ENCODE results near the gene PRKAR1B.

PRKAR1B gene

DNA sequence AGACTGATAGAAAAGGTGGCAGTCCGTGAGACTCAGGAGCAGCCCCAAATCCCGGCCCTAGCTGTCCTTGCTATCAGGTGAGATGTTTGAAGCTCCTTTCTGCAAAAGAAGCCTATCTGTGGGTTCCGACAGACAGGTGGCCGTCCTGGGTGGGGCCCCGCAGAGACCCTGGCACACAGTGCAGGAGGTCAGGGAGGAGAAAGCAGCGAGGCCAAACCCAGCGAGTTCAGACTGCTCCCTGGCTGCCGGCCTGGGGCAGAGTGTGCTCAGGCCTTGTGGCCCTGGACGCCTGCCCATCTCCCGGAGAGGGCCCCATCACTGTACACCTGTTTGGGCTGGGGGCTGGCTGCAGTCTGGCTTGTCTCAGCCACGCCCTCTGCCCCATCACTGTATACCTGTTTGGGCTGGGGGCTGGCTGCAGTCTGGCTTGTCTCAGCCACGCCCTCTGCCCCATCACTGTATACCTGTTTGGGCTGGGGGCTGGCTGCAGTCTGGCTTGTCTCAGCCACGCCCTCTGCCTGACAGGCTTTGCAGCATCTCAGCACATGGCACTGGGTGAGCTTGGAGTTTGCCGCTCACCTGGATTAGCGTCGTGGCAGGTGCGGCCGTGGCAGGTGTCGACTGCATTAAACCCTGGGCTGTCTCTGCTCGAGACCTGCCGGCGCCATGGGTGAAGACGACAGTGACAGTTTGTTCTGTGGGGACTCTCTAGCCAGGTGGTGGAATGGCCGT, 11.8 kb upstream of the PRKAR1B start:
- TF ChIP-seq, protein P1, sequence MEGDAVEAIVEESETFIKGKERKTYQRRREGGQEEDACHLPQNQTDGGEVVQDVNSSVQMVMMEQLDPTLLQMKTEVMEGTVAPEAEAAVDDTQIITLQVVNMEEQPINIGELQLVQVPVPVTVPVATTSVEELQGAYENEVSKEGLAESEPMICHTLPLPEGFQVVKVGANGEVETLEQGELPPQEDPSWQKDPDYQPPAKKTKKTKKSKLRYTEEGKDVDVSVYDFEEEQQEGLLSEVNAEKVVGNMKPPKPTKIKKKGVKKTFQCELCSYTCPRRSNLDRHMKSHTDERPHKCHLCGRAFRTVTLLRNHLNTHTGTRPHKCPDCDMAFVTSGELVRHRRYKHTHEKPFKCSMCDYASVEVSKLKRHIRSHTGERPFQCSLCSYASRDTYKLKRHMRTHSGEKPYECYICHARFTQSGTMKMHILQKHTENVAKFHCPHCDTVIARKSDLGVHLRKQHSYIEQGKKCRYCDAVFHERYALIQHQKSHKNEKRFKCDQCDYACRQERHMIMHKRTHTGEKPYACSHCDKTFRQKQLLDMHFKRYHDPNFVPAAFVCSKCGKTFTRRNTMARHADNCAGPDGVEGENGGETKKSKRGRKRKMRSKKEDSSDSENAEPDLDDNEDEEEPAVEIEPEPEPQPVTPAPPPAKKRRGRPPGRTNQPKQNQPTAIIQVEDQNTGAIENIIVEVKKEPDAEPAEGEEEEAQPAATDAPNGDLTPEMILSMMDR (IDR thresholded peaks at IDR 0.05; ENCODE audit: poor library complexity, severe bottlenecking), result no peak
- H3K9me3 ChIP-seq (ENCODE audit: severe bottlenecking), result peaks cover 7% of the 10 kb centered on the region
- H3K27ac ChIP-seq (ENCODE audit: poor library complexity, severe bottlenecking), result no peak overlapping the region
- DNase-seq (ENCODE audit: low spot score), result peak; percentile 38
- ATAC-seq (ENCODE audit: low read depth), result no peak
- H3K27me3 ChIP-seq (ENCODE audit: insufficient read depth, poor library complexity, severe bottlenecking), result no peaks in the 10 kb centered on the region
- H3K4me3 ChIP-seq (ENCODE audit: severe bottlenecking), result no peak overlapping the region
- peaks cover 36% of the 10 kb centered on the region for H3K36me3 ChIP-seq (ENCODE audit: low read depth)
- H3K4me1 ChIP-seq (ENCODE audit: insufficient read depth, poor library complexity, severe bottlenecking), result no peaks in the 10 kb centered on the region

DNA sequence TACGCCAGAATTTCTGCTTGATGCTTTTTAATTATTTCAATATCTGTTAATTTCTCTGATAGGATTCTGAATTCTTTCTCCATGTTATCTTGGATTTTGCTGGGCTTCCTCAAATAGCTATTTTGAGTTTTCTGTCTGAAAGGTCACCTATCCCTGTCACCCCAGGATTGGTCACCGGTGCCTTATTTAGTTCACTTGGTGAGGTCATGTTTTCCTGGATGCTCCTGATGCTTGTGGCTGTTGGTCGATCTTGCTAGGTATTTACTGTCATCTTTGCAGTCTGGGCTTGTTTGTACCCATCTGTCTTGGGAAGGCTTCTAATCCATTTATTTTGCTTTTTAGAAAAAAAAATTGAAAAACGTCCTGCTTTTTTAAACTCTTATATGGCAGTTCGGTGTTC, 11.2 kb upstream of the PRKAR1B start:
- no peak for ATAC-seq (ENCODE audit: low read depth)
- Histone ChIP-seq H3K36me3 (ENCODE audit: low read depth) (peaks cover 38% of the 10 kb centered on the region), H3K27ac (ENCODE audit: poor library complexity, severe bottlenecking) (no peak overlapping the region), H3K4me1 (ENCODE audit: insufficient read depth, poor library complexity, severe bottlenecking) (no peaks in the 10 kb centered on the region), H3K9me3 (ENCODE audit: severe bottlenecking) (peaks cover 13% of the 10 kb centered on the region), H3K27me3 (ENCODE audit: insufficient read depth, poor library complexity, severe bottlenecking) (no peaks in the 10 kb centered on the region), H3K4me3 (ENCODE audit: severe bottlenecking) (no peak overlapping the region)
- TF ChIP-seq, protein P1 (IDR thresholded peaks at IDR 0.05; ENCODE audit: poor library complexity, severe bottlenecking), result no peak
- DNase-seq (ENCODE audit: low spot score), result no peak

DNA sequence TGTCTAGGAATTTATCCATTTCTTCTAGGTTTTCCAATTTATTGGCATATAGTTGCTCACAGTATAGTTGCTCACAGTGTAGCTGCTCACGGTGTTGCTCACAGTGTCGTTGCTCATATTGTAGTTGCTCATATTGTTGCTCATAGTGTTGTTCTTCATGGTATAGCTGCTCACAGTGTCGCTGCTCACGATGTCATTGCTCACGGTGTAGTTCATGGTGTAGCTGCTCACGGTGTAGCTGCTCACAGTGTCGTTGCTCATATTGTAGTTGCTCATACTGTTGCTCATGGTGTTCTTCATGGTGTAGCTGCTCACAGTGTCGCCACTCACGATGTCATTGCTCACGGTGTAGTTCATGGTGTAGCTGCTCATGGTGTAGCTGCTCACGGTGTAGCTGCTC, 7.7 kb upstream of the PRKAR1B start:
- Histone ChIP-seq H3K27me3 (ENCODE audit: insufficient read depth, poor library complexity, severe bottlenecking) (no peaks in the 10 kb centered on the region), H3K4me3 (ENCODE audit: severe bottlenecking) (no peak overlapping the region), H3K27ac (ENCODE audit: poor library complexity, severe bottlenecking) (no peak overlapping the region), H3K36me3 (ENCODE audit: low read depth) (peaks cover 63% of the 10 kb centered on the region), H3K9me3 (ENCODE audit: severe bottlenecking) (peaks cover 15% of the 10 kb centered on the region), H3K4me1 (ENCODE audit: insufficient read depth, poor library complexity, severe bottlenecking) (no peaks in the 10 kb centered on the region)
- ATAC-seq (ENCODE audit: low read depth) (no peak), DNase-seq (ENCODE audit: low spot score) (no peak)
- TF ChIP-seq, protein P1 (IDR thresholded peaks at IDR 0.05; ENCODE audit: poor library complexity, severe bottlenecking), result no peak

DNA sequence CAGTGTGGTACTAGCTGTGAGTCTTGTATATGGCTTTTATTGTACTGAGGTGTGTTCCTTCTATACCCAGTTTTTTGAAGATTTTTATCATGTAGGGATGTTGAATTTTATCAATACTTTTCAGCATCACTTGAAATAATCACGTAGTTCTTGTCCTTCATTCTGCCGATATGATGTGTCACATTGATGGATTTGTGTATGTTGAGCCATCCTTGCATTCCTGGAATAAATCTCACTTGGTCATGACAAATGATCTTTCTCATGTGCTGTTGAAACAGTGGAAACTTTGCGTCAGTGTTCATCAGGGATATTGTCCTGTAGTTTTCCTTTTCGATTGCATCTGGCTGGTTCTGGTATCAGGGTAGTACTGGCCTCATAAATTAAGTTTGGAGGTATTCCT, 7.1 kb upstream of the PRKAR1B start:
- Histone ChIP-seq H3K36me3 (ENCODE audit: low read depth) (peaks cover 67% of the 10 kb centered on the region), H3K4me1 (ENCODE audit: insufficient read depth, poor library complexity, severe bottlenecking) (no peaks in the 10 kb centered on the region), H3K27me3 (ENCODE audit: insufficient read depth, poor library complexity, severe bottlenecking) (no peaks in the 10 kb centered on the region), H3K27ac (ENCODE audit: poor library complexity, severe bottlenecking) (no peak overlapping the region), H3K4me3 (ENCODE audit: severe bottlenecking) (no peak overlapping the region), H3K9me3 (ENCODE audit: severe bottlenecking) (peaks cover 15% of the 10 kb centered on the region)
- DNase-seq (ENCODE audit: low spot score) (no peak), ATAC-seq (ENCODE audit: low read depth) (no peak)
- TF ChIP-seq, protein P1 (IDR thresholded peaks at IDR 0.05; ENCODE audit: poor library complexity, severe bottlenecking), result no peak

DNA sequence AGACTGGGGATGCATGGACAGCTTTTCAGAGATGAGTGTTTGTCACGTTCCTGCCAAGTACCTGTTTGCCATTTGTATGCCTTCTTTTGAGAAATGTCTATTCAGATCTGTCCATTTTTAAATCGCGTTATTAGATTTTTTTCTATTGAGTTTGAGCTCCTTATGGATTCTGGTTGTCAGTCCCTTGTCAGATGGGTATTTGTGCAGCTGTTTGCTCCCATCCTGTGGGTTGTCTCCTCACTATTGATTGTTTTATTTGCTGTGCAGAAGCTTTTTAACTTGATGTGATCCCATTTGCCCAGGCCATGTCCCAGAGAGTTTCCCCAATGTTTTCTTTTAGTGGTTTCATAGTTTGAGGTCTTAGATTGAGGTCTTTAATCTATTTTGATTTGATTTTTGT, 5.5 kb upstream of the PRKAR1B start:
- no peaks in the 10 kb centered on the region for H3K27me3 ChIP-seq (ENCODE audit: insufficient read depth, poor library complexity, severe bottlenecking)
- H3K4me1 ChIP-seq (ENCODE audit: insufficient read depth, poor library complexity, severe bottlenecking), result peaks cover 5% of the 10 kb centered on the region
- TF ChIP-seq, protein P1 (IDR thresholded peaks at IDR 0.05; ENCODE audit: poor library complexity, severe bottlenecking), result no peak
- no peak for DNase-seq (ENCODE audit: low spot score)
- H3K36me3 ChIP-seq (ENCODE audit: low read depth), result peaks cover 73% of the 10 kb centered on the region
- no peak for ATAC-seq (ENCODE audit: low read depth)
- no peak overlapping the region for H3K27ac ChIP-seq (ENCODE audit: poor library complexity, severe bottlenecking)
- H3K4me3 ChIP-seq (ENCODE audit: severe bottlenecking), result no peak overlapping the region
- peaks cover 15% of the 10 kb centered on the region for H3K9me3 ChIP-seq (ENCODE audit: severe bottlenecking)

All from RWPE2 (cell line).